AG04449 (cell line): ENCODE data around the gene KCNN3.

ENCODE experiments used
- CTCF ChIA-PET: fragments of 350-600 bp; formaldehyde crosslinking; extraction: SDS; loops from one replicate; lab custom pipeline; 2021; ENCODE audit warnings: antibody characterized with exemption; lab: Yijun Ruan, JAX
- POLR2A ChIA-PET: fragments of 400-600, 350-600 bp; formaldehyde crosslinking; extraction: SDS; loops from one replicate; lab custom pipeline; 2020; ENCODE audit warnings: antibody characterized with exemption, inconsistent platforms; lab: Yijun Ruan, JAX
- DNase-seq: peaks from one replicate; pipeline ENCODE4 v3.0.0-alpha.2; 2010; ENCODE audit warnings: low read depth, low spot score
- H3K4me3 ChIP-seq: 2 replicates; pipeline ENCODE4 v1.5.1; 2011; ENCODE audit warnings: low read depth, mild to moderate bottlenecking, control low read depth, low read length
- CTCF ChIP-seq: IDR thresholded peaks from one replicate; pipeline ENCODE4 v1.5.1; 2011; ENCODE audit warnings: mild to moderate bottlenecking, moderate library complexity, low read length, control low read depth, inconsistent platforms; ENCODE audit not compliant: insufficient read depth; ENCODE audit errors: missing control alignments

The KCNN3 gene

GRCh38 chr1:154745750-154746425 lies 124.2 kb downstream of the KCNN3 start:
- ChIA-PET CTCF (interaction anchor here (1.2 to 1.5 kb wide), 2 partner anchors 9 to 14 kb away, joined by 3 to 8 read pairs; no protein-coding TSS in a partner anchor), POLR2A (no interaction called here)
- TF ChIP-seq CTCF, result no peak
- H3K4me3 ChIP-seq, result no peak overlapping the region
- DNase-seq, result no peak

- ChIA-PET POLR2A (no interaction called here), CTCF (interaction anchor here (1.0 kb wide), 1 partner anchor 9 kb away, joined by 4 read pairs; no protein-coding TSS in a partner anchor)
- no peak for DNase-seq
- H3K4me3 ChIP-seq, result no peak overlapping the region
- no peak for TF ChIP-seq CTCF
Observed at GRCh38 chr1:154745286-154745731, 124.8 kb downstream of the KCNN3 start.

- CTCF ChIA-PET, result interaction anchor here (0.8 to 1.6 kb wide), 3 partner anchors 9 to 16 kb away, joined by 3 to 6 read pairs (median 4); no protein-coding TSS in a partner anchor
- H3K4me3 ChIP-seq, result no peak overlapping the region
- POLR2A ChIA-PET, result no interaction called here
- no peak for DNase-seq
- TF ChIP-seq CTCF, result no peak
Observed at GRCh38 chr1:154744352-154745035, 125.6 kb downstream of the KCNN3 start.

GRCh38 chr1:154743526-154744036 lies 126.5 kb downstream of the KCNN3 start:
- DNase-seq, result no peak
- CTCF ChIA-PET, result interaction anchor here (1.6 kb wide), 1 partner anchor 17 kb away, joined by 6 read pairs; no protein-coding TSS in a partner anchor

GRCh38 chr1:154742606-154743005 lies 127.5 kb downstream of the KCNN3 start:
- DNase-seq, result no peak
- CTCF ChIA-PET, result no interaction called here
- TF ChIP-seq CTCF, result no peak
- no peak overlapping the region for H3K4me3 ChIP-seq
- POLR2A ChIA-PET, result no interaction called here

More at GRCh38 chr1:154743526-154744036, 126.5 kb downstream of the KCNN3 start:
- TF ChIP-seq CTCF, result no peak
- POLR2A ChIA-PET, result no interaction called here
- no peak overlapping the region for H3K4me3 ChIP-seq
